Panc1 (cell line): ENCODE results near the gene ECT2.

Experiments used
- CTCF ChIP-seq: fragments of 450-650 bp; IDR thresholded peaks from 2 replicates; pipeline ENCODE4 v1.5.1; 2017; ENCODE audit warnings: mild to moderate bottlenecking
- POLR2AphosphoS5 ChIP-seq: IDR thresholded peaks from 2 replicates; pipeline ENCODE4 v1.6.1; 2012; ENCODE audit warnings: mild to moderate bottlenecking, low read depth, low read length, moderate library complexity
- REST ChIP-seq, 2 experiments: IDR thresholded peaks; 2 replicates each; pipeline ENCODE4 v1.6.1; 2011 to 2012; ENCODE audit warnings: low read depth in 2 of 2, control low read depth in 1 of 2, low read length in 1 of 2, mild to moderate bottlenecking in 1 of 2, moderate library complexity in 1 of 2; ENCODE audit not compliant: insufficient read depth in 1 of 2

GRCh38 chr3:172771672-172772071 is 21.1 kb downstream of the ECT2 start:
- no peak for TF ChIP-seq CTCF
- no peak for TF ChIP-seq POLR2AphosphoS5
- TF ChIP-seq REST (IDR thresholded peaks at IDR 0.05; ENCODE audit: insufficient read depth in 1 of 2, low read depth in 2 of 2, low read length in 1 of 2): no peak
